ENCODE measurements around the gene ROR2.

DNA sequence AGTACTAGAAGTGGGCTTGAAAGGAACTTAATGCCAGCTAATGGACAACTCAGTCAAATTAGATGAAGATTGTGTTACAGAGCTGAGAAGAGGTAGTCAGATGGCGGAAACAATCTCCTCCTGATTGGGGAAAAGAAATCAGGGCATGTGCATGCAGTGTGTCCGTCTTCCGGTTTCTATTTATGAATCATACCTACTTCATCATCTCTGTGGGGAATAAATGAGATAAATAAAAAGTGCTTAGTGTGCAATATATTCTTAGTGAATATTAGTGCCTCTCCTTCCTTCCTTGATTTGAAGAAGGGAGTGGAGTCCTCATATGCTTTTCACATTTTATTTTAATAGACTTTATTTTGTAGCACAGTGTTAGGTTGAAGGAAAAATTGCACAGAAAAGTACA lies 417.7 kb downstream of the ROR2 start:
- TF ChIP-seq POLR2A (IDR thresholded peaks at IDR 0.05; ENCODE audit: low read depth, low read length) (no peak), POLR2AphosphoS5 (IDR thresholded peaks at IDR 0.05; ENCODE audit: insufficient read depth, low read depth, low read length) (no peak), JUN (IDR thresholded peaks at IDR 0.05; ENCODE audit: borderline replicate concordance, insufficient read depth, insufficient read length, low read depth) (no peak)
- TF ChIP-seq, protein P1, sequence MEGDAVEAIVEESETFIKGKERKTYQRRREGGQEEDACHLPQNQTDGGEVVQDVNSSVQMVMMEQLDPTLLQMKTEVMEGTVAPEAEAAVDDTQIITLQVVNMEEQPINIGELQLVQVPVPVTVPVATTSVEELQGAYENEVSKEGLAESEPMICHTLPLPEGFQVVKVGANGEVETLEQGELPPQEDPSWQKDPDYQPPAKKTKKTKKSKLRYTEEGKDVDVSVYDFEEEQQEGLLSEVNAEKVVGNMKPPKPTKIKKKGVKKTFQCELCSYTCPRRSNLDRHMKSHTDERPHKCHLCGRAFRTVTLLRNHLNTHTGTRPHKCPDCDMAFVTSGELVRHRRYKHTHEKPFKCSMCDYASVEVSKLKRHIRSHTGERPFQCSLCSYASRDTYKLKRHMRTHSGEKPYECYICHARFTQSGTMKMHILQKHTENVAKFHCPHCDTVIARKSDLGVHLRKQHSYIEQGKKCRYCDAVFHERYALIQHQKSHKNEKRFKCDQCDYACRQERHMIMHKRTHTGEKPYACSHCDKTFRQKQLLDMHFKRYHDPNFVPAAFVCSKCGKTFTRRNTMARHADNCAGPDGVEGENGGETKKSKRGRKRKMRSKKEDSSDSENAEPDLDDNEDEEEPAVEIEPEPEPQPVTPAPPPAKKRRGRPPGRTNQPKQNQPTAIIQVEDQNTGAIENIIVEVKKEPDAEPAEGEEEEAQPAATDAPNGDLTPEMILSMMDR (IDR thresholded peaks at IDR 0.05; ENCODE audit: extremely low read depth in 1 of 2, insufficient read depth in 1 of 2, low read depth in 1 of 2, low read length in 2 of 2): no peak

All from endothelial cell of umbilical vein (primary cell).